Measurements from ENCODE around the gene GHRL.

Gene GHRL

GRCh38 chr3:10244009-10244408, 48.7 kb downstream of the GHRL start:
- DNase-seq (ENCODE audit: low read depth in 2 of 2): no peak

- peak in 1 of 2 donors; percentile 62 for DNase-seq (ENCODE audit: low read depth in 2 of 2)
These were observed 50.3 kb downstream of the GHRL start for GRCh38 chr3:10242182-10243065.

DNA sequence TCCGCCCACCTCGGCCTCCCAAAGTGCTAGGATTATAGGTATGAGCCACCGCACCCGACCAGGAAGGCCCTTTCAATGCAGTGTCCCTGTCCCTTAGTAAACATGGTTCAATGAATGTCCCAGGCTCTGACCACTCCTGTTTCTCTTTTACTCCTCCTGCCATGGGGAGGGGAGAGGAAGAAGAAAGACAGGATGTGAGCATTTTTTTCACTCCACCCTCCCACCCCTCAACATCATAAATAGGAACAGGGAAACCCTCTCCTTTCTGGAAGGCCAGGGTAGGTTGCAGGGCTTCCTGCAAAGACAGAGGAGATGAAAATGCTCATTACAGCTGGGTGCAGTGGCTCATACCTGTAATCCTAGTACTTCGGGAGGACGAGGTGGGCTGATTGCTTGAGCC, 51.9 kb downstream of the GHRL start:
- DNase-seq (ENCODE audit: low read depth in 2 of 2): no peak

DNA sequence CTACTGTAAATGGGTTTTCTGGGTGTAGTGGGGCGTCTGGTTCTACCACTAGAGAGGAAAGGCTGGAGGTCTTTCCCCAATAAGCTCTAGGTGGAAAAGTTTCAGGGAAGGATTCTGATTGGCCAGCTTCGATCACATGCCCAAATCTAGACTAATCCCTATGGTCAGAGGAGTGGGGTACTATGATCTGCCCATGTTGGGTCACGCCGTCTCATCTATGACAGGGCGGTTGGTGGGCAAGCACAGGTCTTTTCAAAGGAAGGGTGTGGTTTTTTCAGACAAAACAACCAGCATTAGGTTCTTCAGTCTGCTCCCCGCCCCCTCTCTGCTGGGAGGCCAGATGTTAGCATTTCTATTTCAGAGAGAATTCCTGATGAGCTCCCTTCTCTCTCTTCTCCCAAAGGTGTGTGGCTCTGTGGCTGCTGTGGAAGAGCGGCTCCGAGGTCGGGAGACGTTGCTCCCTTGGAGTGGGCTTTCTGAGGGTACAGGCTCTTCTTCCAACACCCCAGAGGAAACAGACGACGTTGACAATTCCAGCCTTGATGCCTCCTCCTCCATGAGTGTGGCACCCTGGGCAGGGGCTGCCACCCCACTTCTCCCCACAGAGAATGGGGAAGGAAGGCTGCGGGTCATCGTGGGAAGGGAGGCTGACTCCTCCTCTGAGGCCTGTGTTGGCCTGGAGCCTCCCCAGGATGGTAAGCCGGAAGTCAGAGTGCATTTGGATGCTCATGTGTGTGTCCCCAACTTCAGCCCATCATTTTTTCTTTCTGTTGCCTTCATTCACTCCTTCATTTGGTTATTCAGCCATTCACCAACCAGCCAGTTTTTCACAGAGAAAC, 54.2 kb downstream of the GHRL start:
- no peak for DNase-seq (ENCODE audit: low read depth in 2 of 2)
